H1 (cell line): ENCODE data around the gene TUBA4B. TPM values are rescaled to one million over a fixed set of nuclear protein-coding genes. Genes with fewer than 3 reads are reported as not detected.

Experiments
- CTCF ChIA-PET: fragments of 300-600 bp; sonication (Branson Sonifier 250); formaldehyde crosslinking; loops from one replicate; lab custom pipeline; 2021; ENCODE audit not compliant: partially characterized antibody; lab: Charles Lee
- POLR2A ChIA-PET: fragments of 300-600 bp; sonication (Branson Sonifier 250); formaldehyde crosslinking; loops from one replicate; lab custom pipeline; 2021; ENCODE audit warnings: inconsistent platforms; ENCODE audit not compliant: partially characterized antibody; lab: Charles Lee
- DNase-seq, 2 experiments: peaks; one replicate each; pipeline versions ENCODE4 v3.0.0 to v3.0.0-alpha.2; 2010 to 2022; ENCODE audit warnings: low spot score in 2 of 2, low read depth in 1 of 2, mixed read lengths in 1 of 2
- FAIRE-seq: peaks from 2 replicates; lab custom pipeline; 2011; peaks lifted over from hg19 to GRCh38; lab: Jason Lieb, UNC
- H2AFZ ChIP-seq: 2 replicates; pipeline ENCODE4 v1.8.1; 2012; ENCODE audit warnings: low read length, inconsistent platforms
- H2AK5ac ChIP-seq: 2 replicates; pipeline ENCODE4 v1.6.1; 2013; ENCODE audit warnings: low read depth, low read length
- H2BK120ac ChIP-seq: replicated peaks from 2 replicates; pipeline ENCODE3; 2013; ENCODE audit warnings: low read depth, low read length, inconsistent platforms
- H2BK12ac ChIP-seq: 2 replicates; pipeline ENCODE4 v1.6.1; 2013; ENCODE audit warnings: low read depth, low read length
- H2BK15ac ChIP-seq: 2 replicates; pipeline ENCODE4 v1.6.1; 2013; ENCODE audit warnings: low read length
- H2BK20ac ChIP-seq: 2 replicates; pipeline ENCODE4 v1.6.1; 2013; ENCODE audit warnings: low read length
- H2BK5ac ChIP-seq: 2 replicates; pipeline ENCODE4 v1.6.1; 2013; ENCODE audit warnings: low read depth, low read length
- H3K14ac ChIP-seq: 2 replicates; pipeline ENCODE4 v1.6.1; 2013; ENCODE audit warnings: inconsistent platforms; ENCODE audit not compliant: insufficient read length
- H3K18ac ChIP-seq: 2 replicates; pipeline ENCODE4 v1.6.1; 2013; ENCODE audit warnings: low read length; ENCODE audit errors: extremely low read depth
- H3K23ac ChIP-seq: 2 replicates; pipeline ENCODE4 v1.6.1; 2013; ENCODE audit warnings: inconsistent platforms; ENCODE audit not compliant: insufficient read length
- H3K23me2 ChIP-seq: 2 replicates; pipeline ENCODE4 v1.6.1; 2013; ENCODE audit warnings: low read depth, low read length
- H3K27ac ChIP-seq: 2 replicates; pipeline ENCODE4 v1.6.1; 2011; ENCODE audit warnings: low read depth, low read length, inconsistent platforms
- H3K27me3 ChIP-seq, 4 experiments: replicated peaks in 1 of 4; 1 replicate in 1 of 4; 2 replicates in 3 of 4; pipeline versions ENCODE4 v1.6.1 to v1.8.1; 2011 to 2013; ENCODE audit warnings: low read length in 3 of 4, mild to moderate bottlenecking in 3 of 4, inconsistent platforms in 2 of 4, mixed read lengths in 2 of 4, moderate library complexity in 1 of 4; ENCODE audit not compliant: control insufficient read depth in 3 of 4, insufficient read depth in 3 of 4; ENCODE audit errors: extremely low read depth in 1 of 4
- H3K36me3 ChIP-seq, 4 experiments: 2 replicates each; pipeline versions ENCODE4 v1.6.1 to v1.8.1; 2011 to 2013; ENCODE audit warnings: mild to moderate bottlenecking in 4 of 4, low read length in 3 of 4, moderate library complexity in 2 of 4, control low read depth in 1 of 4, inconsistent platforms in 1 of 4; ENCODE audit not compliant: insufficient read depth in 4 of 4, control insufficient read depth in 2 of 4
- H3K4ac ChIP-seq: replicated peaks from 2 replicates; pipeline ENCODE3; 2013; ENCODE audit warnings: low read length, low read depth, mixed read lengths, inconsistent platforms; ENCODE audit not compliant: insufficient read length
- H3K4me1 ChIP-seq, 4 experiments: replicated peaks in 1 of 4; 1 replicate in 1 of 4; 2 replicates in 3 of 4; pipeline versions ENCODE4 v1.6.1 to v1.8.1; 2011 to 2013; ENCODE audit warnings: low read length in 3 of 4, inconsistent platforms in 2 of 4, mixed read lengths in 1 of 4; ENCODE audit not compliant: insufficient read depth in 4 of 4, control insufficient read depth in 3 of 4
- H3K4me2 ChIP-seq, 2 experiments: 2 replicates each; pipeline versions ENCODE4 v1.6.1 to v1.8.1; 2011 to 2013; ENCODE audit warnings: low read depth in 2 of 2, low read length in 2 of 2, control low read depth in 1 of 2, inconsistent platforms in 1 of 2, mild to moderate bottlenecking in 1 of 2; ENCODE audit not compliant: insufficient read depth in 1 of 2
- H3K4me3 ChIP-seq, 4 experiments: fragments of 200-600, 300-600 bp in 1 of 4; sonication (generic), shearing (Covaris generic), sonication (Bioruptor Twin) in 1 of 4; 2 replicates each; pipeline versions ENCODE4 v1.5.1 to v1.8.1; 2011 to 2016; ENCODE audit warnings: low read length in 4 of 4, low read depth in 3 of 4, control low read depth in 2 of 4, inconsistent platforms in 2 of 4, mild to moderate bottlenecking in 2 of 4, mixed read lengths in 1 of 4, moderate library complexity in 1 of 4; ENCODE audit not compliant: insufficient read depth in 2 of 4; ENCODE audit errors: extremely low read depth in 1 of 4
- H3K56ac ChIP-seq: replicated peaks from 2 replicates; pipeline ENCODE3; 2013; ENCODE audit warnings: low read depth, mild to moderate bottlenecking, mixed read lengths, low read length, inconsistent platforms; ENCODE audit not compliant: insufficient read length
- H3K79me1 ChIP-seq: 2 replicates; pipeline ENCODE4 v1.6.1; 2013; ENCODE audit warnings: low read depth, low read length, control low read depth
- H3K79me2 ChIP-seq, 2 experiments: 2 replicates each; pipeline versions ENCODE4 v1.6.1 to v1.8.1; 2012 to 2013; ENCODE audit warnings: low read length in 2 of 2, mild to moderate bottlenecking in 2 of 2, inconsistent platforms in 1 of 2; ENCODE audit not compliant: insufficient read depth in 2 of 2, control insufficient read depth in 1 of 2
- H3K9ac ChIP-seq, 4 experiments: replicated peaks in 1 of 4; 1 replicate in 1 of 4; 2 replicates in 3 of 4; pipeline versions ENCODE4 v1.6.1 to v1.8.1; 2011 to 2013; ENCODE audit warnings: low read depth in 3 of 4, low read length in 3 of 4, control low read depth in 2 of 4, mild to moderate bottlenecking in 2 of 4, moderate library complexity in 2 of 4, inconsistent platforms in 1 of 4; ENCODE audit errors: extremely low read depth in 1 of 4
- H3K9me3 ChIP-seq, 2 experiments: 2 replicates each; pipeline versions ENCODE4 v1.6.1 to v1.8.1; 2012 to 2013; ENCODE audit warnings: mild to moderate bottlenecking in 2 of 2, moderate library complexity in 2 of 2, control low read depth in 1 of 2, inconsistent platforms in 1 of 2, low read depth in 1 of 2, low read length in 1 of 2, mixed read lengths in 1 of 2; ENCODE audit not compliant: insufficient read depth in 2 of 2
- H4K20me1 ChIP-seq, 2 experiments: replicated peaks in 1 of 2; 2 replicates each; pipeline versions ENCODE3 to v1.8.1; 2011 to 2013; ENCODE audit warnings: inconsistent platforms in 2 of 2, low read length in 2 of 2, mild to moderate bottlenecking in 1 of 2; ENCODE audit not compliant: insufficient read depth in 2 of 2, control insufficient read depth in 1 of 2
- H4K5ac ChIP-seq: 2 replicates; pipeline ENCODE4 v1.6.1; 2013; ENCODE audit warnings: low read length, low read depth, mixed read lengths, inconsistent platforms; ENCODE audit not compliant: insufficient read length
- H4K8ac ChIP-seq: 2 replicates; pipeline ENCODE4 v1.8.0; 2013; ENCODE audit warnings: mild to moderate bottlenecking, moderate library complexity, low read length, inconsistent platforms; ENCODE audit not compliant: insufficient read depth; ENCODE audit errors: extremely low read depth
- H4K91ac ChIP-seq: replicated peaks from 2 replicates; pipeline ENCODE3; 2013; ENCODE audit warnings: low read length, mixed read lengths, inconsistent platforms; ENCODE audit not compliant: insufficient read length
- BCL11A ChIP-seq, 2 experiments: IDR thresholded peaks; one replicate each; pipeline ENCODE4 v1.6.1; 2011; ENCODE audit warnings: low read depth in 2 of 2, low read length in 2 of 2, mild to moderate bottlenecking in 2 of 2
- RBBP5 ChIP-seq: IDR thresholded peaks from 2 replicates; pipeline ENCODE4 v1.7.1; 2012; ENCODE audit warnings: low read depth, mild to moderate bottlenecking, inconsistent platforms, low read length, moderate library complexity, borderline replicate concordance
- RXRA ChIP-seq: IDR thresholded peaks from 2 replicates; pipeline ENCODE4 v1.6.1; 2011; ENCODE audit warnings: low read depth, mild to moderate bottlenecking, low read length, moderate library complexity; ENCODE audit not compliant: insufficient read depth
- WGBS, 2 experiments: shearing (Covaris generic) in 1 of 2; methylation state at CpG; one replicate each; pipeline versions ENCODE4 v1.1.6 to v1.1.7; 2013 to 2015; ENCODE audit warnings: low lambda C conversion rate in 2 of 2, mixed read lengths in 2 of 2, inconsistent platforms in 1 of 2, low coverage in 1 of 2, missing lambda C conversion rate in 1 of 2; ENCODE audit not compliant: insufficient replicate concordance in 2 of 2, insufficient coverage in 1 of 2, insufficient read length in 1 of 2; ENCODE audit errors: extremely low coverage in 1 of 2, missing lambda C conversion rate in 1 of 2; 5-methylcytosine and 5-hydroxymethylcytosine counted together
- polyA plus RNA-seq, 7 experiments: library from polyadenylated mRNA; depleted of rRNA in 3 of 7; stranded (reverse) in 5 of 7; unstranded in 2 of 7; fragments of >200 nt in 5 of 7; fragments of 200-250 nt in 2 of 7; gene quantifications; 1 replicate in 5 of 7; 2 replicates in 1 of 7; 4 replicates in 1 of 7; pipeline versions ENCODE4 v1.2.1 to v1.2.3, GENCODE V29; 2011 to 2013; ENCODE audit warnings: missing spikeins in 2 of 7, mixed read lengths in 2 of 7
- total RNA-seq: library from RNA; stranded (reverse); fragmentation: NEBNext Ultra II Directional; extraction: Animal tissue kit (Norgen Biotek cat#: 25700); gene quantifications from 2 replicates; pipeline ENCODE4 v1.2.1, GENCODE V29; 2021
- TF ChIP-seq, protein P1 (sequence below), 3 experiments: IDR thresholded peaks; 1 replicate in 2 of 3; 2 replicates in 1 of 3; pipeline versions ENCODE4 v1.5.1 to v1.6.1; 2011; ENCODE audit warnings: low read length in 3 of 3, mild to moderate bottlenecking in 3 of 3, inconsistent platforms in 2 of 3, low read depth in 1 of 3, moderate library complexity in 1 of 3; ENCODE audit not compliant: insufficient read depth in 1 of 3; ENCODE audit errors: control extremely low read depth in 1 of 3

The TUBA4B gene
- total and polyA plus RNA-seq, 2 of the 8 experiments (the other 6 are each of a cell fraction or from before 2014, with no cell fraction given) = 0.08 to 0.24 TPM

DNA sequence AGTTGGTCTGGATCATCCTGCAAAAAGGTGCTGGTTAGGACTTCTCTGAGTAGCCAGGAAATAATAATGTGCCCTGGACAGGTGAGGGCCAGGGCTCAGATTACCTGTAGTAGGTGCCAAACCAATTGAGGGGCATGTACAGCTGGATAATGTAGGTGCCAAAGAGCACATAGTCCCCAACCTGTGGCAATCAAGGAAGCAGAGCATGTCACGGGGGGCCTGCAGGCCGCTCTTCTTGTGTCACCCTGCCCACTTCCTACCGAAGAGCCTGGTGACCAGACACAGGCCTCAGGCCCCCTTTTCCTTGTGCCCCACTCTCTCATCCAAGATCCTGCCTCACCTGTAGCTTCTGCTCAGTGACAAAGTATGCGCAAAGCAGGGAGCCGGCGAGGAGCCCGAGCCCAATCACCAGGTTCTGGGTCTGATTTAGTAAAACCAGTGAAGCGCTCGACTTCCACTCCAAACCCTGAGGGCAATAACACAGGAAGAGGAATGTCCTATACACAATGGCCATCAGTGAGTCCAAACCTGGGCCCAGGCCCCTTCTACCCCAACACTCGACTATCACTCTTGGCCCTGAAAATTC is 39.5 kb upstream of the TUBA4B start:
- peaks cover 7% of the 10 kb centered on the region for H3K23me2 ChIP-seq
- H3K36me3 ChIP-seq = peaks cover 14 to 57% (median 29%) of the 10 kb centered on the region in 4 experiments

More for the DNA sequence above, 39.5 kb upstream of the TUBA4B start:
- Histone ChIP-seq H3K18ac (no peak overlapping the region), H2BK12ac (no peak overlapping the region), H2BK20ac (no peak overlapping the region), H3K23ac (no peak overlapping the region), H3K4me3 (no peak overlapping the region), H3K27ac (no peak overlapping the region), H3K9me3 (no peaks in the 10 kb centered on the region), H3K79me1 (no peaks in the 10 kb centered on the region), H2BK120ac (no peak overlapping the region), H3K4me1 (peaks cover 0 to 2% (median 0%) of the 10 kb centered on the region in 4 experiments; a peak in 2 of 7 replicates), H4K91ac (no peak overlapping the region), H3K14ac (no peak overlapping the region), H4K20me1 (peaks cover 0 to 2% of the 10 kb centered on the region in 2 experiments), H2BK15ac (no peak overlapping the region), H3K79me2 (no peaks in the 10 kb centered on the region), H3K4me2 (no peak overlapping the region), H2AK5ac (no peak overlapping the region), H3K4ac (no peak overlapping the region), H4K5ac (no peak overlapping the region), H2AFZ (no peak overlapping the region), H3K56ac (no peak overlapping the region), H4K8ac (no peak overlapping the region), H2BK5ac (no peak overlapping the region), H3K9ac (no peak overlapping the region), H3K27me3 (no peaks in the 10 kb centered on the region)
- no peak for FAIRE-seq
- no peak for DNase-seq
- ChIA-PET CTCF (interaction anchor here (0.6 to 1.8 kb wide), 4 partner anchors 31 to 413 kb away, joined by 3 to 4 read pairs (median 4); no protein-coding TSS in a partner anchor), POLR2A (interaction anchor here (0.6 to 1.5 kb wide), 6 partner anchors 16 to 51 kb away, joined by 3 to 7 read pairs (median 3); partner anchors contain the start of genes ANKZF1, ATG9A, GLB1L and STK16)
- TF ChIP-seq, protein P1, sequence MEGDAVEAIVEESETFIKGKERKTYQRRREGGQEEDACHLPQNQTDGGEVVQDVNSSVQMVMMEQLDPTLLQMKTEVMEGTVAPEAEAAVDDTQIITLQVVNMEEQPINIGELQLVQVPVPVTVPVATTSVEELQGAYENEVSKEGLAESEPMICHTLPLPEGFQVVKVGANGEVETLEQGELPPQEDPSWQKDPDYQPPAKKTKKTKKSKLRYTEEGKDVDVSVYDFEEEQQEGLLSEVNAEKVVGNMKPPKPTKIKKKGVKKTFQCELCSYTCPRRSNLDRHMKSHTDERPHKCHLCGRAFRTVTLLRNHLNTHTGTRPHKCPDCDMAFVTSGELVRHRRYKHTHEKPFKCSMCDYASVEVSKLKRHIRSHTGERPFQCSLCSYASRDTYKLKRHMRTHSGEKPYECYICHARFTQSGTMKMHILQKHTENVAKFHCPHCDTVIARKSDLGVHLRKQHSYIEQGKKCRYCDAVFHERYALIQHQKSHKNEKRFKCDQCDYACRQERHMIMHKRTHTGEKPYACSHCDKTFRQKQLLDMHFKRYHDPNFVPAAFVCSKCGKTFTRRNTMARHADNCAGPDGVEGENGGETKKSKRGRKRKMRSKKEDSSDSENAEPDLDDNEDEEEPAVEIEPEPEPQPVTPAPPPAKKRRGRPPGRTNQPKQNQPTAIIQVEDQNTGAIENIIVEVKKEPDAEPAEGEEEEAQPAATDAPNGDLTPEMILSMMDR (IDR thresholded peaks at IDR 0.05; ENCODE audit: control extremely low read depth in 1 of 3, insufficient read depth in 1 of 3, low read depth in 1 of 3, low read length in 3 of 3) = no peak
- TF ChIP-seq RBBP5 (no peak), BCL11A (IDR thresholded peaks at IDR 0.05; ENCODE audit: low read depth in 2 of 2, low read length in 2 of 2) (no peak), RXRA (no peak)
- 89% methylated on average over 10 of the region's 10 CpGs; no CpG with 5 or more reads in 1 of the 2 experiments for WGBS, 2 experiments
